PC-9 (cell line): ENCODE measurements around the gene APLF.

Source experiments
- CTCF ChIP-seq: fragments of 200-600 bp; sonication (generic); conservative IDR thresholded peaks from 2 replicates; pipeline ENCODE4 v1.6.1; 2017; ENCODE audit warnings: mixed run types, antibody characterized with exemption, mild to moderate bottlenecking, moderate library complexity
- EZH2 ChIP-seq: fragments of 200-600 bp; sonication (generic); IDR thresholded peaks from 2 replicates; pipeline ENCODE4 v1.8.0; 2017; ENCODE audit warnings: antibody characterized with exemption, low read depth

- TF ChIP-seq CTCF (no peak), EZH2 (no peak)
Observed at GRCh38 chr2:68456198-68456597, 11.2 kb upstream of the APLF start.
